CD4-positive, alpha-beta T cell treated with Interleukin-2 at 100 ng/mL for 4 hours (primary cell): ENCODE measurements around the gene CCR5AS.
"Not testable (repeated sequence)": the region's sequence is repeated elsewhere in the genome, so short reads cannot be mapped to it uniquely, and the experiment has no call there.

Experiments
- DNase-seq: peaks from one replicate; pipeline ENCODE4 v3.0.0-alpha.2; 2020; ENCODE audit warnings: low spot score

CCR5AS gene

GRCh38 chr3:46406788-46407611 lies at the start of gene CCR5AS, which contains the start of gene CCRL2:
Gene CCR5AS, minus strand, starts transcription at chr3:46407066.
Gene CCRL2, plus strand, starts transcription at chr3:46407259. Its CDS starts 821 bp downstream, at chr3:46408080.
- DNase-seq: peak; percentile 51

- no peak for DNase-seq
Measured at GRCh38 chr3:46456118-46456517, 49.3 kb upstream of the CCR5AS start.

DNA sequence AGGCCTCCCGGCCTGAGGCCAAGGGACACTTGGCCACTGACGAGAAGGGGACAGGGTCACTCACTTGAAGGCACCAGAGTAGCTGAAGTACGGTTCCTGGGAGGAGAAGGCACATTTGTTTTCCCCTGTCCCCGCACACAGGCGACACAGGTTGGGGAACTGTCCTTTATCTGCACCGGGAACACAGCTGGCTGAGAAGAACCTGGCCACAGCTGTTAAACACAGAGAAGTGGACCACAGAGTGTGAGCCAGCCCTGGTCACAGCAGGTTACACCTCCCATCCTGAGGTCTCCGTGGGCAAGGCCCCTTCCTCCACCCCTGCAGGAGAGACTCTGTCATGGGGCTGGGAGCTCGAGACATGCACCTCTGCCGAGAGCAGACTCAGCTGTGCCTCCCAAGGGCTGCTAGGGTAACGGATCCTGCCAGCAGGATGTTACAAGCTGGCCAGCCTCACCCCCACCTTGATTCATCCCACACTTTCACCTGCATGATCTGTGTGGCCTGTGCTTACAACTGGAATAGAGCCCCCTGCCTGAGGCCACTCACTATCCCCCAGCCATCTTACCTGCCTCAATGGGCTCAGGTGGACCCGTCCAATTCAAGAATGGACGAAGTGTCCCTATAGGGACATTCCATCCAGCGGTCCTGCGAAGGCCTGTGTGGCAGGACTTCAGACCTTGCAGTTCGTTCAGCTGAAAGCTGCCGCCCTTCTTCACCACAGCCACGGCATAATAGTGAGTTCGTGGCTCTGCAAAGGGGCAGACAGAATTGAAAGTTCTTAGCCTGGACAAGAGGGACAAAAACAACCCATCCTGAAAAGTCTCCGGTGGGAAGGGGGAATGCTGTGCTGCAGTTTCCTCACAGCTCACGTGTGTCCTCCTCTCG lies 48.6 kb upstream of the CCR5AS start:
- no peak for DNase-seq

DNA sequence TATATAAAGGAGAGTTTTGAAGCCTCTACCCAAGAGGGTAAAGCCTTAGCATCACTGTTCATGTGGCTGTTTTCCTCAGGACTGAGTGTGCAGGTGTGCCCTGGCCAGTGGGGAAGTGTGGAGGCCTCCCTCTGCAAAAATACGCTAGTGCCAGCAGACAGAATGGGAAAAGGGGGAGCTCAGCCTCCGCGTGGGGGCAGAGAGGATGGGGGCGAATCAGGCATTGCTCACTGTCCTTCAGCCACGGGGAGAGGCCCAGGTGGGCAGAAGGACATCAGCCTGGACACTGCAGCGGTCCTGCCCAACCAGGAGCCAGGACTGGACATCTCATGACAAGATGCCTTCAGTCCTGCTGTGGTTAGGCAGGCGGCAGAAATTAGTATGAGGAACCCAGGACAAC lies 47.7 kb upstream of the CCR5AS start:
- DNase-seq: no peak

DNA sequence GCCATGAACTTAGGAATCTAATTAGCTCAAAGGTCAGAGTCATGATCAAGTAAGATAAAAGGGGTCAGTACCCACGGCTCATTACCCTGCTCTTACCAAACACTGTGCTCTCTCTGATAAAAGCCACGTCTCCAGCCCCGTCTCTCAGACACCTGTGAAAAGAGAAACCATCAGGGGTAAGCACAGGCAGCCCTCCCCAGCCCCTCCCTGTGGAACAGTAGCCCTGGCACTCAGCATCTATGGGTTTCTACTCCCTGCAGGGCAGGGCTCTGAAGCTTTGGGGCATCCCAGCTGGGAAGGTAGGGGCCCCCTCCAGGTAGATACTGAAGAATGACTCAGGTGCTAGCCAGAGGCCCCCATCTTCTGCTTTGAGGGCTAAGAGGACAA lies 47.3 kb upstream of the CCR5AS start:
- DNase-seq: no peak

GRCh38 chr3:46453526-46454208 lies 46.8 kb upstream of the CCR5AS start:
- DNase-seq: no peak

- DNase-seq: no peak
Measured at GRCh38 chr3:46449755-46450552, 43.1 kb upstream of the CCR5AS start.

DNA sequence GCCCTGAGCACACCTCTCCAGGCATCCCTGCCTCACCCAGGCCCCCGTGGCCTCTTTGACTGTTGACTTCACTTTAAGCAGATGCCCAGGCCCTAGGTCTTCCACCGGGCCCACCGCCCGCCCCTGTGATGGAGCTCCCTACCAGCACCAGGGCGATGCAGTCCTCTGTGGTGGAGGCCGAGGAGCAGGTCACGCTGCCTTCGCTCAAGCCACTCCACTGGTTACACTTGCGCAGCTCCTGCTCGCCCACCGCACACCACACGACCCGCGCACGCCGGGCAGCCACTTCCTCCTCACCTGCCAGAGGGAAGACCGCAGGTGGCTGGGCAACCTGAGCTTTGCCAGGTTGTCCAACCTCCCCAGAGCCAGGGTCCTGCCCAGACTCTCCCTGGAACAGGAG lies 41.9 kb upstream of the CCR5AS start:
- no peak for DNase-seq

DNA sequence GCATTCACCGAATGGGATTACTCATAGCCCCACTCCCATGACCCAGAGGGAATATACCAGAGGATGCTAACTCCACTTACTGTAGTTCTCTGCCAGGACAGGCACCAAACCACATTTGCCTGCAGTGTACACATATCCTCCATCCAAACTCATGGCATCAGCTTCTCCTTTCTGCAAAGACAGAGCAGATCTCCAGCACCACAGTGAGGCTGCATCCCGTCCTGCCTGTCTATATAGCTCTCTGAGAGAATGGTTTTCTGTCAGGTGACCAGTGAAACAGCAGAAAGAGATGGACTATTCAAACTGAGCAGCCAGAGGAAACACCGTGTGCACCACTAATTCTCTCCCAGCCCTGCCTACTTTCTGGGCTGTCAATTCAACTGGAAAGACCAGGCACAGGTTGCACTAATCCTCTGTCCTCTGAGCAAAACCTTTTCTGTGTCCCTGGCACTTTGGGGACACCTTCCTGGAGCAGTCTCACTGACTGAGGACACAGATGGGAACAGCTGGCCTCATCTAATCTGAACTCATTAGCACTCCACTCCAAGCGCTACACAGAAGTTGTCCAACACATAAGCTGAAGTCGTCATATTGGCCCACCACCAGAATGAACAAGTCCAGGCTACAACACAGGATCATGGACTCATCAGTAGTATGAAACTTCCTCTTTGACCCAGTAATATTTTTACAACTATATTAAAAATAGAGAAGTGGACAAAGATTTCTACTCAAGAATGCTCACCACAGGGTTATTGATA lies 40.5 kb upstream of the CCR5AS start:
- DNase-seq: no peak

- peak; percentile 55 for DNase-seq
Measured at GRCh38 chr3:46442576-46443530, 36.0 kb upstream of the CCR5AS start.

DNA sequence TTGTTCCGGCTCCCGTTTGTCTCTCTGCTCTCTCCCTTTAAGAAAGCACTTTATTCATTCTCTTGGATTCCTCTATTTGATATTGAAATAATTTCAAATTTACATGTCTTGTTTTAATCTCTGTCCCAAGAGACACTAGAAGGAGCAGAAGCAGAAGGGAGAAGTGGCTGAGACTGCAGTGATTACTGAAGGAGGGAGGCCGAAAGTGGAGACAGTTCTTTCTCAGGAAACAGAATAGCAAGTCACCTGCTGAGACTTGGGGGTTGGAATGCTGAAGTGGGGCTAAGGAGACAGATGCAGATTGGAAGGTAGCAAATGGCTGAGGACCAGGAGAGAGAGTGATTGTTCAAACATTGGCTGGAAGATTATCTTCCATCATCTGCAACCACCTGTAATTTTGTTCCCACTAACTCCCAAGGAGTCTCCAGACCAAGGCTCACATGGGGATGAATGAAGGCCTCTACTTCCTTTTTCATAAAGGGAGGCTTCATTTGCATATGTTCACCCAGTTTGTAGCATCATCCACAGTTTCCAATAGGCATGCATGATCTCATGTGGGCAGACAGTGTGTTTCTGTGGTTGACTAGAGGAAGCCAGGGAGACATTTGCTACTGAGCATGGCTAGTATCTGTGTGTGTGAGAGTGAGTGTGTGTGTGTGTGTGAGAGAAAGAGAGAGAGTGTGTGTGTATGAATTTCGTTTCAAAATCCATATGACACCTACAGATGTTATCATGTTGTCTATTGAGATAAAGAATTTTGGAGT lies 33.8 kb upstream of the CCR5AS start:
- peak; percentile 51 for DNase-seq

- no peak for DNase-seq
Measured at GRCh38 chr3:46438831-46439230, 32.0 kb upstream of the CCR5AS start.

DNA sequence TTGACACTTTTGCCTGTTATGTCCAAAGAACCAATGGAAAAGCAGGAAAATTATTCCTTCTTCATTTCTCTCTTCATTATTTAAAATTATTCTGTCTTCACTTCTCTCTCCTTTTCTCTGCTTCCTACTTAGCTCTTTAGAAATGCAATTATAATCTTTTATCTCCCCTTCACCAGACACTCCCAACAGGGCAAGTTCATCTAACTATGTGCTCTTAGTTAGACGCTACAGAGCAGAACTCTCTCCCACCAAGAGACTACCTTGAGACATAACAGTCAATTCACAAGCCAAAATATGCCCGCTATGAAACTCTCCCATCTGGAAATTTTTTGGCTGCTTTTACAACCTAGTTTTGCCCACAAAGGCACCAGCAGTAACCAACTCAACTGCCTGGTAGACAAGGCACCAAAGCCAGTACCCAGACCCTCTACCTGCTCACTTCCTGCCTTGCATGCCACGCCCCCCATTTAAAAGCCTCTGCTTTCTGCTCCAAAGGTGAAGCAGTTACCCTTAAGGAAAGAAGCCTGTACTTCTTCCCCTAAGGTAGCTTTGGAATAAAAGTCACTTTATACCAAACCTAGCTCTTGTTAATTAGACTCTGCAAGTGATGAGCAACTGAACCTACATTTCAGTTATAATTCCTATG lies 28.3 kb upstream of the CCR5AS start:
- DNase-seq: no peak

GRCh38 chr3:46433841-46434240 lies 27.0 kb upstream of the CCR5AS start:
- no peak for DNase-seq

- not testable (repeated sequence) for DNase-seq
Measured at GRCh38 chr3:46433118-46433517, 26.3 kb upstream of the CCR5AS start.

DNA sequence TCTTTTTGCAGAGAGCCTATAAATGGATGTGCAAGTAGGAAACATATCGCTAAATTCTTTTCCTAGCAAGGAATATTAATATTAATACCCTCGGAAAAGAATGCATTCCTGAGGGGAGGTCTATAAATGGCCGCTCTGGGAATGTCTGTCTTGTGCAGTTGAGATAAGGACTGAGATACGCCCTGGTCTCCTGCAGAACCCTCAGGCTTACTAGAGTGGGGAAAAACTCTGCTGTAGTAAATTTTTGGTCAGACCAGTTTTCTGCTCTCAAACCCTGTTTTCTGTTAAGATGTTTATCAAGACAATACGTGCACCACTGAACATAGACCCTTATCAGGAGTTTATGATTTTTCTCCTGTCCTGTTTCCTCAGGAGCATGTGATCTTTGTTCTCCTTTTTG lies 25.0 kb upstream of the CCR5AS start:
- DNase-seq: not testable (repeated sequence)

DNA sequence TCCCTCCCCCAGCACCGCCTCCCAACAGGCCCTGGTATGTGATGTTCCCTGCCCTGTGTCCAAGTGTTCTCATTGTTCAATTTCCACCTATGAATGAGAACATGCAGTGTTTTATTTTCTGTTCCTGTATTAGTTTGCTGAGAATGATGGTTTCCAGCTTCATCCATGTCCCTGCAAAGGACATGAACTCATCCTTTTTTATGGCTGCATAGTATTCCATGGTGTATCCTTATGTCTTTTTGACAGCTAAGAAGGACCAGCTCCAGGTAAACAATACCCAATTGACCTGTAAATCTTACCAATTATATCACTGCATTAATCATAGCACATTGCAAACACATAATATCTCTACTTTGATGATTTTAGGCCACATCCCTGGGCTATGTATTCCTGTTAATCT lies 24.0 kb upstream of the CCR5AS start:
- DNase-seq: not testable (repeated sequence)

DNA sequence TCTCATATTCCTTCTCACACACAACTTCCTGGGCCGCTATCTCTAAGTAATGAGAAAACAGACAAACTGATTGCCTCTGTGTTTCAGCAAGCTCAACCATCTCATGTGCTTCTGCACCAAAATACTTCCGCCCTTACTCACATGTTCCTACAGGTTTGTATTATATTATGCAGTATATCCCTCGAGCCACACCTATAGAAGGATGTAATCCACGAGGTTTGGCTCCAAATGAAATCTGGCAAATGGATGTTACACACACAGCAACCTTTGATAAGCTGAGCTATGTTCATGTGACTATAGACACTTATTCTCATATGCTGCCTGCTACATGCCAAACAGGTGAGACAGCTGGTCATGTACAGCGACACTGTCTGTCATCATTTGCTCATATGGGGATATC lies 22.8 kb upstream of the CCR5AS start:
- no peak for DNase-seq
